HG03064 (cell line): ENCODE data around the gene CLEC19A.
"Not testable (repeated sequence)": the region's sequence is repeated elsewhere in the genome, so short reads cannot be mapped to it uniquely, and the experiment has no call there.

Experiments used
- ATAC-seq: cut with Tn5 transposase; IDR thresholded peaks from one replicate; pipeline ENCODE4 v1.9.1; 2021; ENCODE audit warnings: low read depth; ENCODE audit not compliant: unreplicated experiment

Gene CLEC19A

GRCh38 chr16:19316846-19317245 lies 31.3 kb downstream of the CLEC19A start:
- ATAC-seq, result no peak

GRCh38 chr16:19321186-19321585 lies 35.7 kb downstream of the CLEC19A start:
- ATAC-seq, result not testable (repeated sequence)

GRCh38 chr16:19323596-19323995 lies 38.1 kb downstream of the CLEC19A start:
- no peak for ATAC-seq

- ATAC-seq, result no peak
These were observed 42.8 kb downstream of the CLEC19A start for GRCh38 chr16:19328364-19328763.

GRCh38 chr16:19329932-19330331 lies 44.4 kb downstream of the CLEC19A start:
- ATAC-seq, result no peak

- no peak for ATAC-seq
These were observed 45.4 kb downstream of the CLEC19A start for GRCh38 chr16:19330841-19331397.

- no peak for ATAC-seq
These were observed 46.3 kb downstream of the CLEC19A start for GRCh38 chr16:19331794-19332193.

GRCh38 chr16:19338335-19338734 lies 52.8 kb downstream of the CLEC19A start:
- ATAC-seq, result no peak

- ATAC-seq, result no peak
These were observed 58.8 kb downstream of the CLEC19A start for GRCh38 chr16:19344224-19344801.

- ATAC-seq, result no peak
These were observed 59.4 kb downstream of the CLEC19A start for GRCh38 chr16:19344980-19345379.

- no peak for ATAC-seq
These were observed 60.9 kb downstream of the CLEC19A start for GRCh38 chr16:19346335-19346922.

- no peak for ATAC-seq
These were observed 62.6 kb downstream of the CLEC19A start for GRCh38 chr16:19348125-19348524.

- ATAC-seq, result no peak
These were observed 63.2 kb downstream of the CLEC19A start for GRCh38 chr16:19348578-19349315.

GRCh38 chr16:19354371-19354770 lies 68.8 kb downstream of the CLEC19A start:
- ATAC-seq, result no peak

- ATAC-seq, result no peak
These were observed 70.8 kb downstream of the CLEC19A start for GRCh38 chr16:19356024-19356952.

- ATAC-seq, result no peak
These were observed 74.0 kb downstream of the CLEC19A start for GRCh38 chr16:19359556-19359955.
